Measurements from ENCODE around the gene SMPD4.
"Not testable (repeated sequence)": the region's sequence is repeated elsewhere in the genome, so short reads cannot be mapped to it uniquely, and the experiment has no call there.

DNA sequence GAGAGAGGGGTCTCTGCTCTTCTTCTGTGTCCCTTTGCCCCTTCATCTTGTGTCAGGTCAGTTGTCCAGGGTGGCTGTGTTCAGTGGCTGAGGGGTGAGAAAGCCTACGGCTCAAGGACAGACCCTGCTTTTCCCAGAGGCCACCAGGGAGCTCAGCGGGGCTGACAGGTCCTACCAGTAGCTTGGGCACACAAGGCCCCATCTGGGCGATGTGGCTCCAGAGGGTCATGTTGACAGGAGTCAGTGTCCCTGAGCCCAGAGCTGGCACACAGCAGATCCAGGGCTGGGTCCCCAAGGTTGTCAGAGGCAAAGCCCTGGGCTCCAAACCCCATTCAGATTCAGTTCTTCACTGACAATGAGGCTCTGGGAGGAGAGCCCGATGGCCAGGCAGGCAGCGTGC, 44.3 kb downstream of the SMPD4 start:
- TF ChIP-seq, protein P1, sequence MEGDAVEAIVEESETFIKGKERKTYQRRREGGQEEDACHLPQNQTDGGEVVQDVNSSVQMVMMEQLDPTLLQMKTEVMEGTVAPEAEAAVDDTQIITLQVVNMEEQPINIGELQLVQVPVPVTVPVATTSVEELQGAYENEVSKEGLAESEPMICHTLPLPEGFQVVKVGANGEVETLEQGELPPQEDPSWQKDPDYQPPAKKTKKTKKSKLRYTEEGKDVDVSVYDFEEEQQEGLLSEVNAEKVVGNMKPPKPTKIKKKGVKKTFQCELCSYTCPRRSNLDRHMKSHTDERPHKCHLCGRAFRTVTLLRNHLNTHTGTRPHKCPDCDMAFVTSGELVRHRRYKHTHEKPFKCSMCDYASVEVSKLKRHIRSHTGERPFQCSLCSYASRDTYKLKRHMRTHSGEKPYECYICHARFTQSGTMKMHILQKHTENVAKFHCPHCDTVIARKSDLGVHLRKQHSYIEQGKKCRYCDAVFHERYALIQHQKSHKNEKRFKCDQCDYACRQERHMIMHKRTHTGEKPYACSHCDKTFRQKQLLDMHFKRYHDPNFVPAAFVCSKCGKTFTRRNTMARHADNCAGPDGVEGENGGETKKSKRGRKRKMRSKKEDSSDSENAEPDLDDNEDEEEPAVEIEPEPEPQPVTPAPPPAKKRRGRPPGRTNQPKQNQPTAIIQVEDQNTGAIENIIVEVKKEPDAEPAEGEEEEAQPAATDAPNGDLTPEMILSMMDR (IDR thresholded peaks at IDR 0.05): not testable (repeated sequence)
- not testable (repeated sequence) for TF ChIP-seq EP300, POLR2AphosphoS5 (IDR thresholded peaks at IDR 0.05)

All from stomach (tissue), 4 donors.